ENCODE measurements around the gene SLC35D2.

Gene SLC35D2

GRCh38 chr9:96413302-96414221 is 30.1 kb upstream of the SLC35D2 start:
- DNase-seq (ENCODE audit: low read depth) = no peak
- TF ChIP-seq CTCF (conservative IDR thresholded peaks at IDR 0.05; ENCODE audit: control insufficient read depth, insufficient read depth, low read depth, low read length) = no peak
- no peak overlapping the region for H3K4me3 ChIP-seq (ENCODE audit: control insufficient read depth, low read depth, low read length)

GRCh38 chr9:96412174-96412913 is 28.8 kb upstream of the SLC35D2 start:
- no peak for TF ChIP-seq CTCF (conservative IDR thresholded peaks at IDR 0.05; ENCODE audit: control insufficient read depth, insufficient read depth, low read depth, low read length)
- H3K4me3 ChIP-seq (ENCODE audit: control insufficient read depth, low read depth, low read length) = no peak overlapping the region
- no peak for DNase-seq (ENCODE audit: low read depth)

- DNase-seq (ENCODE audit: low read depth) = no peak
- no peak overlapping the region for H3K4me3 ChIP-seq (ENCODE audit: control insufficient read depth, low read depth, low read length)
- TF ChIP-seq CTCF (conservative IDR thresholded peaks at IDR 0.05; ENCODE audit: control insufficient read depth, insufficient read depth, low read depth, low read length) = no peak
Measured at GRCh38 chr9:96411129-96411838, 27.8 kb upstream of the SLC35D2 start.

- no peak for TF ChIP-seq CTCF (conservative IDR thresholded peaks at IDR 0.05; ENCODE audit: control insufficient read depth, insufficient read depth, low read depth, low read length)
- no peak overlapping the region for H3K4me3 ChIP-seq (ENCODE audit: control insufficient read depth, low read depth, low read length)
- DNase-seq (ENCODE audit: low read depth) = no peak
Measured at GRCh38 chr9:96408409-96409280, 25.1 kb upstream of the SLC35D2 start.

GRCh38 chr9:96400132-96400910 is 16.8 kb upstream of the SLC35D2 start:
- TF ChIP-seq CTCF (conservative IDR thresholded peaks at IDR 0.05; ENCODE audit: control insufficient read depth, insufficient read depth, low read depth, low read length) = no peak
- H3K4me3 ChIP-seq (ENCODE audit: control insufficient read depth, low read depth, low read length) = no peak overlapping the region
- no peak for DNase-seq (ENCODE audit: low read depth)
